WI38 (cell line): ENCODE data around the gene FAM217B.

Source experiments
- H3K4me3 ChIP-seq: 2 replicates; pipeline ENCODE4 v1.5.1; 2011; ENCODE audit warnings: low read depth, mild to moderate bottlenecking, control low read depth, low read length
- CTCF ChIP-seq: IDR thresholded peaks from 2 replicates; pipeline ENCODE4 v1.5.1; 2012; ENCODE audit warnings: low read depth, mild to moderate bottlenecking, control low read depth, low read length

FAM217B gene

GRCh38 chr20:59911041-59911440 is 29.1 kb upstream of the FAM217B start:
- TF ChIP-seq CTCF = no peak
- H3K4me3 ChIP-seq = no peak overlapping the region

DNA sequence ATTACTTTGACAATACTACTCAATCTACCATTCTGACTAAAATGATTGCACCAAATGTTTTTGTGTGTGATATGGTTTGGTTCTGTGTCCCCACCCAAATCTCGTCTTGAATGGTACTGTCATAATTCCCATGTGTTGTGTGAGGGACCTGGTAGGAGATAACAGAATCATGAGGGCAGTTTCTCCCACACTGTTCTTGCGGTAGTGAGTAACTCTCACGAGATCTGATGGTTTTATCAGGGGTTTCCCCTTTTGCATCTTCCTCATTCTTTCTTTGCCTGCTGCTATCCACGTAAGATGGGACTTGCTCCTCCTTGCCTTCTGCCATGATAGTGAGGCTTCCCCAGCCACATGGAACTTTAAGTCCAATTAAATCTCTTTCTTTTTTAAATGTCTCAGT is 27.6 kb upstream of the FAM217B start:
- TF ChIP-seq CTCF = no peak
- no peak overlapping the region for H3K4me3 ChIP-seq

DNA sequence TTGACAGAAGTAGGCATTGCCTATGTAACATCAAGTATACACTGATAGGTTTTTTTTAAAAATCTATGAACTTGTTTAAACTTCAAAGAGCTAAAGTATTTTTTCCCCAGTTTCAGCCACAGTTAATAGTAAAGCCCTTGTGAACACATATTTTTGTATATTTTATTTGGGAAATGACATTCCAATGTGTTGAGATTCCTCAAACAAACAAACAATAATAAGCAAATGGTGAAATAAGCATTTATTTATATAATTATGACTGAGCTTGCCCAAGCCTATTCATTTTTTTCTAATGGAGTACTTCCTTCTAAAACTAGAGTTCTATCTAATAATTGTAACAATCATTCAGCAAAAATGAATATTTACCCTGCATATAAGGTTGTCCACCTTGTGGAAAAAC is 19.2 kb upstream of the FAM217B start:
- no peak overlapping the region for H3K4me3 ChIP-seq
- TF ChIP-seq CTCF = no peak

GRCh38 chr20:59923514-59923913 is 16.7 kb upstream of the FAM217B start:
- no peak for TF ChIP-seq CTCF
- no peak overlapping the region for H3K4me3 ChIP-seq

DNA sequence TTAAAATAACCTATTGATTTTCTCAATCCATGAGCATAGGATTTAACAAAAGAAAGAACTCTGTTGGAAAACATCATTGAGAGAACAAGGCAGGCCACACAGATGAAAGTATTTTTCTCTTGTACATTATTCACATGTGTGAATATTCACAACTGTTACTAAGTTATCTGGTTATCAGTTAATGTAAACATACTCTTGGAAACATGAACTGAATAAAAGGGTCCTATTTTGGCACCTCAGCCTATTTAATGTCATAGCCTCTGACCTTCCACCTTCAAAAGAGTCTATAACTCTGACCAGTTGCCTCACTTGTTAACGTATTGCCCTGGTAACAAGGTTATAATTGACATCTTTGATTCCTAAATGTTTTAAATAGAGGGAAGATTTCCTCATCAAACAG is 14.8 kb upstream of the FAM217B start:
- no peak for TF ChIP-seq CTCF
- no peak overlapping the region for H3K4me3 ChIP-seq

DNA sequence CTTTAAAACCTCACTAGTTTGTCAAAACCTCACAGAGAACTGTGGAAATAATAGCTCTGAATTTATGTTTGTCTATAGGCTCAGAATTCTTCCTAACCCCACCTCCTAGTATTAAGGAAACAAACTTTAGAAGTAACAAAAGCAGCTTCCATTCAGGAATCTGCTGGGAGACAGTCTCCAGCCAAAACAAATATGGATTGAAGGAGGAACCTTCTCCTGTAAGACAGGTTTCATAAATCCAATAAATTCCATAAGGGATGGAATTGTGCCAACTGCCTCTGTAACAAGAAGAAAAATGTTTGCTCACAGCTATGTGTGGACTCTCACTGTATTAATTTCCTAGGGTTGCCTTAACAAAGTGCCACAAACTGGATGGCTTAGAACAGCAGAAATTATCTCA is 14.3 kb upstream of the FAM217B start:
- no peak for TF ChIP-seq CTCF
- no peak overlapping the region for H3K4me3 ChIP-seq

DNA sequence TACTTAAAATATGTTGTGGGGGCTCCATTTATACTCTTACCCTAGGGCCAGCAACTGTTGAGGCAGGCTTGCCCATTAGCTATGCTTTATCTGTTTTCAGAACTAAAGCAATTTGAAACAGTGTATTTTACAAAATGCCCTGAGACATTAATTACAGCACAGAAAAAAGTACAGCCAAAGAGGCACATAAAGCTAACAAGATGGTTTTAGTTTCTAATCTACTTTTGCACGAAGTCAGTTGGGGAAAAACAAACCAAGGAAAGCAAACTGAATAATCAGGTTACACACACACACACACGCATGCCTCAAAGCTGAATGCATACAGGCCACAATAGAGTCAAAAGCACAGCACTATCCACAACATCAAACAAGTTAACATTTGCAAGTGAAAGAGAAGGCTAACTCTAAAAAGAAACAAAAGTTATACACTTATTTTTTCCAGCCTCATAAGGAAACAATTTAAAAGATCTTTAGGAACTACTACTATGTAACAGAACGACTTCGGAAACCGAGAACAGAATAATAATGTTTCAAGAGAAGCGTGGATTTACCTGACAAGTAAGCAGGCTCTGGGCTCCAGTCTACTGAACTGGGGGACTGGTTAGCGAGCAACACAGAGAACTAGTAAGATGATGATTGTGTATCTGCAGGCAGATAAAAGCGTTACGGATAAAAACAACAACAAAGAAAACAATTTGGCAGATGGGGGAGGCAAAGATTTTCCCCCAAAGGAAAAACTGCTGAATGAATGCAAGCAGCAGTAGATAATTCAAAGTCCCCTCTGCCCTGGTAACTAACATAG is 8.5 kb upstream of the FAM217B start:
- TF ChIP-seq CTCF = no peak
- no peak overlapping the region for H3K4me3 ChIP-seq
